ENCODE measurements around the gene PTPRG.

- TF ChIP-seq WRNIP1 (IDR thresholded peaks at IDR 0.05; ENCODE audit: borderline replicate concordance, low read depth, low read length) (no peak), HSF1 (IDR thresholded peaks at IDR 0.05; ENCODE audit: low read depth, low read length) (no peak), POLR2AphosphoS5 (IDR thresholded peaks at IDR 0.05; ENCODE audit: low read length) (no peak), EZH2 (IDR thresholded peaks at IDR 0.05; ENCODE audit: borderline replicate concordance, control insufficient read depth, low read depth, low read length) (no peak), CTCF (IDR thresholded peaks at IDR 0.05 in 2 of 3, conservative IDR thresholded peaks at IDR 0.05 in 1 of 3; ENCODE audit: control insufficient read depth in 2 of 3, extremely low read depth in 1 of 3, insufficient read depth in 1 of 3, low read depth in 3 of 3, low read length in 3 of 3) (peak; percentile 38 to 68 (median 51); a peak in 5 of 6 replicates), FOS (IDR thresholded peaks at IDR 0.05; ENCODE audit: borderline replicate concordance, extremely low read depth, insufficient read length) (no peak), GABPA (IDR thresholded peaks at IDR 0.05; ENCODE audit: low read depth) (no peak), MTA2 (IDR thresholded peaks at IDR 0.05; ENCODE audit: low read depth) (no peak)
These were observed 640.2 kb downstream of the PTPRG start for GRCh38 chr3:62201438-62202035.
